A549 (cell line): ENCODE results near the gene FZD7. TPM values are rescaled to one million over a fixed set of nuclear protein-coding genes. Genes with fewer than 3 reads are reported as not detected.
A peak's percentile ranks its signal among the peaks of the same experiment; 100 is the strongest.

Experiments
- ATAC-seq, 2 experiments: fragments of 200-7000 bp in 1 of 2; fragments of >200 bp in 1 of 2; cut with Nextera tagmentation in 1 of 2; cut with Tn5 transposase in 1 of 2; 3 replicates each; pipeline versions ENCODE4 v1.8.0 to v1.9.1; 2018 to 2020; ENCODE audit warnings: mild to moderate bottlenecking in 1 of 2, moderate library complexity in 1 of 2
- CTCF ChIA-PET: fragments of 300-600 bp; sonication (Branson Sonifier 250); formaldehyde crosslinking; extraction: SDS; loops from one replicate; lab custom pipeline; 2021; ENCODE audit warnings: antibody characterized with exemption, inconsistent platforms; lab: Yijun Ruan, JAX
- POLR2A ChIA-PET: fragments of 350-600 bp; formaldehyde crosslinking; extraction: SDS; loops from one replicate; lab custom pipeline; 2021; ENCODE audit warnings: antibody characterized with exemption, inconsistent platforms; lab: Yijun Ruan, JAX
- DNase-seq, 2 experiments: peaks; one replicate each; pipeline versions ENCODE4 v3.0.0 to v3.0.0-alpha.2; 2011 to 2016; ENCODE audit warnings: low read depth in 1 of 2, low spot score in 1 of 2
- FAIRE-seq: peaks from 2 replicates; lab custom pipeline; 2011; peaks lifted over from hg19 to GRCh38; lab: Jason Lieb, UNC
- H3K27ac ChIP-seq, 2 experiments: fragments of >200 bp; sonication (Bioruptor Twin); formaldehyde crosslinking; 3 replicates each; pipeline ENCODE4 v1.5.1; 2016 to 2017
- H3K4me1 ChIP-seq: fragments of >200 bp; sonication (Bioruptor Twin); formaldehyde crosslinking; 3 replicates; pipeline ENCODE4 v1.6.1; 2016
- H3K4me2 ChIP-seq: fragments of >200 bp; sonication (Bioruptor Twin); formaldehyde crosslinking; 3 replicates; pipeline ENCODE4 v1.6.1; 2016
- H3K4me3 ChIP-seq: fragments of >200 bp; sonication (Bioruptor Twin); formaldehyde crosslinking; 3 replicates; pipeline ENCODE4 v1.5.1; 2016
- H3K9me3 ChIP-seq: fragments of >200 bp; sonication (Bioruptor Twin); formaldehyde crosslinking; 3 replicates; pipeline ENCODE4 v1.6.1; 2016
- BCL3 ChIP-seq: fragments of >200 bp; sonication (Bioruptor Twin); formaldehyde crosslinking; IDR thresholded peaks from 3 replicates; pipeline ENCODE4 v1.6.1; 2016
- CBX8 ChIP-seq: fragments of 200-600 bp; sonication (generic); IDR thresholded peaks from 2 replicates; pipeline ENCODE4 v1.6.1; 2016
- CHD2 ChIP-seq: fragments of 150-350 bp; IDR thresholded peaks from 2 replicates; pipeline ENCODE4 v1.6.1; 2014; ENCODE audit warnings: low read length; ENCODE audit not compliant: partially characterized antibody
- EHMT2 ChIP-seq: fragments of 200-600 bp; sonication (generic); IDR thresholded peaks from 2 replicates; pipeline ENCODE4 v1.6.1; 2016; ENCODE audit warnings: antibody characterized with exemption, low read depth, mild to moderate bottlenecking, moderate library complexity
- ESRRA ChIP-seq: fragments of 150-350 bp; IDR thresholded peaks from 2 replicates; pipeline ENCODE4 v1.6.1; 2014; ENCODE audit warnings: mild to moderate bottlenecking, low read length, borderline replicate concordance
- HOXA7 ChIP-seq: fragments of 250-450 bp; sonication (Bioruptor Pico); IDR thresholded peaks from 2 replicates; pipeline ENCODE4 v1.5.0; 2020; ENCODE audit warnings: mild to moderate bottlenecking, moderate library complexity
- HOXB5 ChIP-seq: fragments of 250-450 bp; sonication (Bioruptor Pico); IDR thresholded peaks from 2 replicates; pipeline ENCODE4 v1.5.0; 2020; ENCODE audit warnings: mild to moderate bottlenecking, moderate library complexity
- JUNB ChIP-seq: fragments of >200 bp; sonication (Bioruptor Twin); formaldehyde crosslinking; IDR thresholded peaks from 2 replicates; pipeline ENCODE4 v1.6.1; 2016
- KDM5A ChIP-seq: fragments of 200-600 bp; sonication (generic); IDR thresholded peaks from 2 replicates; pipeline ENCODE4 v1.6.1; 2016; ENCODE audit warnings: antibody characterized with exemption, mild to moderate bottlenecking
- NR3C1 ChIP-seq: fragments of >200 bp; sonication (Bioruptor Twin); formaldehyde crosslinking; IDR thresholded peaks from 3 replicates; pipeline ENCODE4 v1.6.1; 2017
- POLR2A ChIP-seq: IDR thresholded peaks from 2 replicates; pipeline ENCODE4 v1.6.1; 2012; ENCODE audit warnings: mild to moderate bottlenecking, low read length
- RAD21 ChIP-seq, 2 experiments: fragments of >200 bp in 1 of 2; sonication (Bioruptor Twin) in 1 of 2; formaldehyde crosslinking in 1 of 2; IDR thresholded peaks in 1 of 2; conservative IDR thresholded peaks in 1 of 2; 2 replicates in 1 of 2; 3 replicates in 1 of 2; pipeline ENCODE4 v1.6.1; 2012 to 2018; ENCODE audit warnings: inconsistent platforms in 1 of 2
- RARB ChIP-seq: fragments of 250-450 bp; sonication (Bioruptor Pico); IDR thresholded peaks from 2 replicates; pipeline ENCODE4 v1.8.0; 2021; ENCODE audit warnings: mild to moderate bottlenecking, moderate library complexity
- SMC3 ChIP-seq: fragments of >200 bp; sonication (Bioruptor Twin); formaldehyde crosslinking; IDR thresholded peaks from 3 replicates; pipeline ENCODE4 v1.6.1; 2018; ENCODE audit warnings: inconsistent platforms
- SREBF2 ChIP-seq: fragments of 450-650 bp; IDR thresholded peaks from 2 replicates; pipeline ENCODE4 v1.6.1; 2014; ENCODE audit warnings: mild to moderate bottlenecking, moderate library complexity
- WGBS: methylation state at CpG from one replicate; pipeline ENCODE4 v1.1.6; 2017; ENCODE audit errors: missing lambda C conversion rate; 5-methylcytosine and 5-hydroxymethylcytosine counted together
- polyA plus RNA-seq, 4 experiments: library from polyadenylated mRNA; depleted of rRNA in 3 of 4; stranded (reverse); fragments of >200 nt; fragmentation: RNase III in 1 of 4; extraction: RNeasy Plus Mini Kit Qiagen cat#74134 plus additional on column Dnase treatment in 1 of 4; gene quantifications; 2 replicates in 3 of 4; 3 replicates in 1 of 4; pipeline ENCODE4 v1.2.3, GENCODE V29; 2011 to 2017
- TF ChIP-seq, protein P1 (sequence below): fragments of >200 bp; sonication (Bioruptor Twin); formaldehyde crosslinking; IDR thresholded peaks from 3 replicates; pipeline ENCODE4 v1.5.1; 2016

FZD7 gene
- polyA plus RNA-seq, 2 of the 4 experiments (the other 2 are of a cell fraction): 5.3 to 6.7 TPM

DNA sequence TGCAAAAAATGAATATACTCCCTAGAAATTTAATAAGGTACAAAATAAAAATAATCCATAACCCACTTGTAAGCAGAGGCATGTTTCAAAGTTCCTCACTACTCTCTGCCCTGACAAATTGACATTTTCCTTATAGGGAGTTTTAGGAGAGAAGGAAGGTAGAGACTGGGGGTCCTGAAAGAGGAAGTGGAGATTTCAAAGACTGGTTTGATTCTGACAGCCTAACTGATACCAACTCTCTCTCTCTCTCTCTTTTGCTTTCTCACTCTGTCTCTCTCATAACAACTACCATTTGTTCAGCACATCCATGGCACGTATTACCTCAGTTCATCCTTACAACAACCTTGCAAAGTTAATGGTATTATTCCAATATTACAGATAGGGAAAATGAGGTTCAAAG, 18.6 kb downstream of the FZD7 start:
- ATAC-seq: no peak
- H3K4me1 ChIP-seq: no peaks in the 10 kb centered on the region

DNA sequence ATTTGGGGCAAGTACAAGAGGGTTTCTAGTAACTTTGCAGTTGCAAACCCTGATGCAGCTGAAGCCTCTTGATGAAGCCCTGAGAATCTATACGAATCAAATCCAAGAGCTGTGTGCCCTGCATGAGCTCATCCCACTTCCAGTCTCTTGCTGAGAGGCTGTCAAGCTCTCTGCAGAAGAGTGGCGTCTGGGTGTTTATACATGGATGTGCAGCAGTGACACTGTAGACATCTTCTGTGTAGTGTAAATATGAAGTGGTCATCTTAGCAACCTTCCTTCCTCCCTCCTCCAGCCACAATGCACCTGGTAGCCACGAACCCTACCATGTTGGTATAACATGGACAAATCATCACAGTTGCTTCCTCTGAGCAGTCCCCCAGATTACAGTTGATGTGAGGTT, 21.0 kb downstream of the FZD7 start:
- POLR2A ChIA-PET: no interaction called here
- no peak for DNase-seq
- Histone ChIP-seq H3K27ac (no peak overlapping the region), H3K9me3 (no peaks in the 10 kb centered on the region), H3K4me1 (no peaks in the 10 kb centered on the region), H3K4me3 (no peak overlapping the region), H3K4me2 (no peak overlapping the region)
- no peak for FAIRE-seq
- TF ChIP-seq KDM5A (no peak), CHD2 (no peak)
- ATAC-seq: no peak; a peak in 1 of 6 replicates
- 38% methylated on average over 2 of the region's 3 CpGs for whole genome bisulfite sequencing
- CTCF ChIA-PET: interaction anchor here (0.6 to 2.5 kb wide), 2 partner anchors 13 to 194 kb away, joined by 3 to 11 read pairs; no protein-coding TSS in a partner anchor

More for the DNA sequence above, 18.6 kb downstream of the FZD7 start:
- ChIA-PET CTCF (interaction anchor here (1.0 to 1.3 kb wide), 2 partner anchors 9 to 11 kb away, joined by 3 to 4 read pairs; no protein-coding TSS in a partner anchor), POLR2A (no interaction called here)
- Histone ChIP-seq H3K9me3 (no peaks in the 10 kb centered on the region), H3K4me3 (no peak overlapping the region), H3K27ac (no peak overlapping the region), H3K4me2 (no peak overlapping the region)
- FAIRE-seq (no peak), DNase-seq (no peak)
- TF ChIP-seq BCL3: no peak
- TF ChIP-seq SREBF2: no peak
- no peak for TF ChIP-seq ESRRA
- TF ChIP-seq EHMT2: no peak
- TF ChIP-seq RAD21 (conservative IDR thresholded peaks at IDR 0.05 in 1 of 2, IDR thresholded peaks at IDR 0.05 in 1 of 2): no peak
- TF ChIP-seq CBX8: no peak
- no peak for TF ChIP-seq NR3C1
- TF ChIP-seq POLR2A: no peak
- WGBS: 76% methylated on average over 1 of the region's 1 CpG

GRCh38 chr2:202056611-202057010, 23.0 kb downstream of the FZD7 start:
- no peaks in the 10 kb centered on the region for H3K9me3 ChIP-seq
- no peak for FAIRE-seq
- CTCF ChIA-PET: interaction anchor here (0.7 to 3.8 kb wide), 6 partner anchors 10 to 197 kb away, joined by 3 to 20 read pairs (median 5); no protein-coding TSS in a partner anchor
- peak; percentile 33 to 36; a peak in 4 of 5 replicates for TF ChIP-seq RAD21 (conservative IDR thresholded peaks at IDR 0.05 in 1 of 2, IDR thresholded peaks at IDR 0.05 in 1 of 2)
- no peak for TF ChIP-seq RARB
- peak; percentile 60 for TF ChIP-seq SMC3
- TF ChIP-seq, protein P1, sequence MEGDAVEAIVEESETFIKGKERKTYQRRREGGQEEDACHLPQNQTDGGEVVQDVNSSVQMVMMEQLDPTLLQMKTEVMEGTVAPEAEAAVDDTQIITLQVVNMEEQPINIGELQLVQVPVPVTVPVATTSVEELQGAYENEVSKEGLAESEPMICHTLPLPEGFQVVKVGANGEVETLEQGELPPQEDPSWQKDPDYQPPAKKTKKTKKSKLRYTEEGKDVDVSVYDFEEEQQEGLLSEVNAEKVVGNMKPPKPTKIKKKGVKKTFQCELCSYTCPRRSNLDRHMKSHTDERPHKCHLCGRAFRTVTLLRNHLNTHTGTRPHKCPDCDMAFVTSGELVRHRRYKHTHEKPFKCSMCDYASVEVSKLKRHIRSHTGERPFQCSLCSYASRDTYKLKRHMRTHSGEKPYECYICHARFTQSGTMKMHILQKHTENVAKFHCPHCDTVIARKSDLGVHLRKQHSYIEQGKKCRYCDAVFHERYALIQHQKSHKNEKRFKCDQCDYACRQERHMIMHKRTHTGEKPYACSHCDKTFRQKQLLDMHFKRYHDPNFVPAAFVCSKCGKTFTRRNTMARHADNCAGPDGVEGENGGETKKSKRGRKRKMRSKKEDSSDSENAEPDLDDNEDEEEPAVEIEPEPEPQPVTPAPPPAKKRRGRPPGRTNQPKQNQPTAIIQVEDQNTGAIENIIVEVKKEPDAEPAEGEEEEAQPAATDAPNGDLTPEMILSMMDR: peak; percentile 40
- no peak for TF ChIP-seq POLR2A
- H3K4me3 ChIP-seq: no peak overlapping the region
- WGBS: 0% methylated on average over 2 of the region's 2 CpGs
- POLR2A ChIA-PET: no interaction called here
- peak in 1 of 2 experiments; percentile 33 for DNase-seq
- H3K27ac ChIP-seq: no peak overlapping the region
- no peaks in the 10 kb centered on the region for H3K4me1 ChIP-seq
- ATAC-seq: peak; percentile 70 to 79; a peak in 5 of 6 replicates
- H3K4me2 ChIP-seq: peak overlapping the region; percentile 38

DNA sequence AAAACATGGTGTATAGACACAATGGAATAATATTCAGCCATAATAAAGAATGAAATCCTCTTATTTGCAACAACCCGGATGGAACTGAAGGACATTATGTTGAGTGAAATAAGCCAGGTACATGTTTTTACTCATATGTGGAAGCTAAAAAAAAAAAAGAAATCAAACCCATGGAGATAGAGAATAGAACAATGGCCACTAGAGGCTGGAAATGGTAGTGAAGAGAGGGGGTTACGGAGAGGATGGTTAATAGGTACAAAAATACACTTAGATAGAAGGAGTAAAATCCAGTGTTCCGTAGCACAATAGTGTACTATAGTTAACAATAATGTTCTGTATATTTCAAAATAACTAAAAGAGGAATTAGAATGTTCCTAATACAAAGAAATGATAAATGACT, 26.6 kb downstream of the FZD7 start:
- ATAC-seq: peak in 1 of 2 experiments; percentile 73; a peak in 3 of 6 replicates

More for the DNA sequence above, 26.6 kb downstream of the FZD7 start:
- H3K4me2 ChIP-seq: no peak overlapping the region
- FAIRE-seq (no peak), DNase-seq (no peak)
- ChIA-PET POLR2A (no interaction called here), CTCF (interaction anchor here (1.0 kb wide), 1 partner anchor 34 kb away, joined by 3 read pairs; no protein-coding TSS in a partner anchor)
- H3K4me3 ChIP-seq: no peak overlapping the region
- H3K9me3 ChIP-seq: no peaks in the 10 kb centered on the region
- TF ChIP-seq HOXA7 (CRISPR knock-in tag) (no peak), HOXB5 (CRISPR knock-in tag) (no peak), JUNB (no peak)
- TF ChIP-seq, protein P1: peak; percentile 16; the same call in 1 of the 3 replicates
- no peaks in the 10 kb centered on the region for H3K4me1 ChIP-seq
- H3K27ac ChIP-seq: no peak overlapping the region
- 23% methylated on average over 3 of the region's 3 CpGs for WGBS
